Suprapubic skin (tissue), 3 donors: ENCODE results near the gene KIF5C.

Experiments
- POLR2A ChIP-seq, 2 donors: fragments of 450-650 bp; IDR thresholded peaks; one replicate each; pipeline ENCODE4 v1.6.1; 2017; ENCODE audit warnings: antibody characterized with exemption in 2 of 2, mild to moderate bottlenecking in 2 of 2, moderate library complexity in 2 of 2
- TF ChIP-seq, protein P1 (sequence below), 2 donors: fragments of 200-600 bp in 1 of 2; fragments of 450-650 bp in 1 of 2; sonication (generic) in 1 of 2; IDR thresholded peaks; one replicate each; pipeline ENCODE4 v1.5.1; 2016 to 2019; ENCODE audit warnings: antibody characterized with exemption in 2 of 2, mild to moderate bottlenecking in 1 of 2, moderate library complexity in 1 of 2

DNA sequence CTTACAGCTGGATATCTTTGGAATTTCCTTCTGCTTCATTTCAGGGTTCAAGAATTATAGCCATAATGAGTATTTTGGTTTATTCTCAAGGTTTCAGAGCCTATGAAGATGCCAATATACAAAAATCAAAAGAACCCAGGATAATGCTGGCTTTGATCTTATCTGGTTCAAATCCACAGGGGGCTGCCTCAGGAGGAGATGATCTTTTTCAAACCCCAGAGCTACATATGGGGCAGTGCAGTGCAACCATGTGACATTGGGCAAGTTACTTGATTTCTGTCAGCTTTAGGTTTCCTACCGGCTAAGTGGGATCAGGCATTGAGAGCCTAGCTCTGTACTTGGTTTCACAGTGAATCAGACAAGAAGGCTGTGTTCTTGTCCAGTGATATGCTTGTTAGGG is 140.5 kb downstream of the KIF5C start:
- TF ChIP-seq, protein P1, sequence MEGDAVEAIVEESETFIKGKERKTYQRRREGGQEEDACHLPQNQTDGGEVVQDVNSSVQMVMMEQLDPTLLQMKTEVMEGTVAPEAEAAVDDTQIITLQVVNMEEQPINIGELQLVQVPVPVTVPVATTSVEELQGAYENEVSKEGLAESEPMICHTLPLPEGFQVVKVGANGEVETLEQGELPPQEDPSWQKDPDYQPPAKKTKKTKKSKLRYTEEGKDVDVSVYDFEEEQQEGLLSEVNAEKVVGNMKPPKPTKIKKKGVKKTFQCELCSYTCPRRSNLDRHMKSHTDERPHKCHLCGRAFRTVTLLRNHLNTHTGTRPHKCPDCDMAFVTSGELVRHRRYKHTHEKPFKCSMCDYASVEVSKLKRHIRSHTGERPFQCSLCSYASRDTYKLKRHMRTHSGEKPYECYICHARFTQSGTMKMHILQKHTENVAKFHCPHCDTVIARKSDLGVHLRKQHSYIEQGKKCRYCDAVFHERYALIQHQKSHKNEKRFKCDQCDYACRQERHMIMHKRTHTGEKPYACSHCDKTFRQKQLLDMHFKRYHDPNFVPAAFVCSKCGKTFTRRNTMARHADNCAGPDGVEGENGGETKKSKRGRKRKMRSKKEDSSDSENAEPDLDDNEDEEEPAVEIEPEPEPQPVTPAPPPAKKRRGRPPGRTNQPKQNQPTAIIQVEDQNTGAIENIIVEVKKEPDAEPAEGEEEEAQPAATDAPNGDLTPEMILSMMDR (IDR thresholded peaks at IDR 0.05): no peak
- no peak for TF ChIP-seq POLR2A (IDR thresholded peaks at IDR 0.05)
